ENCODE results near the gene TRIO.

Gene TRIO

GRCh38 chr5:14237317-14238086 lies 94.4 kb downstream of the TRIO start:
- TF ChIP-seq CTCF (IDR thresholded peaks at IDR 0.05; ENCODE audit: insufficient read depth, low read length, poor library complexity, severe bottlenecking) = no peak
- Histone ChIP-seq H3K27me3 (replicated peaks; ENCODE audit: control insufficient read depth, insufficient read depth, low read length) (no peaks in the 10 kb centered on the region), H3K4me3 (replicated peaks; ENCODE audit: low read depth, low read length) (no peak overlapping the region), H3K36me3 (ENCODE audit: control insufficient read depth, insufficient read depth, low read length) (no peaks in the 10 kb centered on the region; the same call in 1 of the 2 replicates)
- DNase-seq (ENCODE audit: extremely low read depth, insufficient read length) = no peak

- H3K27me3 ChIP-seq (replicated peaks; ENCODE audit: control insufficient read depth, insufficient read depth, low read length) = no peaks in the 10 kb centered on the region
- H3K4me3 ChIP-seq (replicated peaks; ENCODE audit: low read depth, low read length) = no peak overlapping the region
- H3K36me3 ChIP-seq (ENCODE audit: control insufficient read depth, insufficient read depth, low read length) = peaks cover 2% of the 10 kb centered on the region
- DNase-seq (ENCODE audit: extremely low read depth, insufficient read length) = no peak
- TF ChIP-seq CTCF (IDR thresholded peaks at IDR 0.05; ENCODE audit: insufficient read depth, low read length, poor library complexity, severe bottlenecking) = no peak
Observed at GRCh38 chr5:14238272-14238671, 95.1 kb downstream of the TRIO start.

GRCh38 chr5:14239404-14239803 lies 96.3 kb downstream of the TRIO start:
- DNase-seq (ENCODE audit: extremely low read depth, insufficient read length) = no peak
- peaks cover 2% of the 10 kb centered on the region for H3K36me3 ChIP-seq (ENCODE audit: control insufficient read depth, insufficient read depth, low read length)
- no peak for TF ChIP-seq CTCF (IDR thresholded peaks at IDR 0.05; ENCODE audit: insufficient read depth, low read length, poor library complexity, severe bottlenecking)
- no peaks in the 10 kb centered on the region for H3K27me3 ChIP-seq (replicated peaks; ENCODE audit: control insufficient read depth, insufficient read depth, low read length)
- no peak overlapping the region for H3K4me3 ChIP-seq (replicated peaks; ENCODE audit: low read depth, low read length)

- Histone ChIP-seq H3K4me3 (replicated peaks; ENCODE audit: low read depth, low read length) (no peak overlapping the region), H3K27me3 (replicated peaks; ENCODE audit: control insufficient read depth, insufficient read depth, low read length) (no peaks in the 10 kb centered on the region), H3K36me3 (ENCODE audit: control insufficient read depth, insufficient read depth, low read length) (peaks cover 2% of the 10 kb centered on the region)
- DNase-seq (ENCODE audit: extremely low read depth, insufficient read length) = no peak
- no peak for TF ChIP-seq CTCF (IDR thresholded peaks at IDR 0.05; ENCODE audit: insufficient read depth, low read length, poor library complexity, severe bottlenecking)
Observed at GRCh38 chr5:14239951-14240350, 96.8 kb downstream of the TRIO start.

- Histone ChIP-seq H3K4me3 (replicated peaks; ENCODE audit: low read depth, low read length) (no peak overlapping the region), H3K36me3 (ENCODE audit: control insufficient read depth, insufficient read depth, low read length) (peaks cover 2% of the 10 kb centered on the region), H3K27me3 (replicated peaks; ENCODE audit: control insufficient read depth, insufficient read depth, low read length) (no peaks in the 10 kb centered on the region)
- DNase-seq (ENCODE audit: extremely low read depth, insufficient read length) = no peak
- no peak for TF ChIP-seq CTCF (IDR thresholded peaks at IDR 0.05; ENCODE audit: insufficient read depth, low read length, poor library complexity, severe bottlenecking)
Observed at GRCh38 chr5:14240359-14240758, 97.2 kb downstream of the TRIO start.
